UCSD-AML1 (cell line): Measurements from ENCODE around the gene PIEZO2.

ENCODE experiments used
- DNase-seq: peaks from one replicate; lab custom pipeline; 2025; ENCODE audit not compliant: unreplicated experiment; lab: John Stamatoyannopoulos, UW

PIEZO2 gene

GRCh38 chr18:11031966-11032365 lies 117.4 kb downstream of the PIEZO2 start:
- DNase-seq = no peak

GRCh38 chr18:11029021-11029420 lies 120.3 kb downstream of the PIEZO2 start:
- no peak for DNase-seq

DNA sequence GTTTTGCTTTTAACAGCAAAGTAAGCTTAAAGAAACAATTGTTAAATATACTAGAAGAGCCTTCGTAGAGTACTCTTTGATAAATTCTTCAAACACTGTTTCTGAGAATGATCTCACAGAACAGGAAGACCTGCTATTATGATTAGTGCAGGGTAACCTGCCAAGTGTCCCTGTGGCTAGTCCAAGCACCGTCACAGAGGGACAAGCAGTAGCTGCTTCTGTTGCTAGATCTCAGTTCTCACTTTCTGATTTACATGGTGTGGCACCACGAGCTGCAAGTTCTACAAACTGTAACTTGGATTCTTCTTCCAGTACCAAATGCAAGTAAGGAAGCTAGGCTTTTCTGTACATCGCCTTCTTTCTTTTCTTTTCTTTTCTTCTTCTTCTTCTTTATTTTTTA lies 121.5 kb downstream of the PIEZO2 start:
- DNase-seq = no peak

DNA sequence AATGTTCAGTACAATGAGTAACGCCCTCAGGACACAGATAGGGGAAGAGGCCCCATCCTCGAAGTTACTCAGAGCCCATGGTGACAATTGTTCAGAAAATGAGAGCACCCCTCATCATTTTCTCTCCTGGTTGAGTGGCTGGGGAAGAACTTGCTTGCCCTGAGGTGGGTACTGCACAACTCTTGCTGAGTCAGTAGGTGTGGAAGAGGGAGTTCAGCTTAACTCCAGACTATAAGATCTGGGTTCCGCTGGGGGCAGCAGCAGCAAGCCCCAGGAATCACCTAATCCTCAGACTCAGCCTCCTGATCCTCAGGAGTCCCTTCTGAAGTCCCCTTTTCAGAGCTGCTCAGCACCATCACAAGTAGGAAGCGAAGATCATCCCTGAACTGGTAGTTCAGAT lies 123.7 kb downstream of the PIEZO2 start:
- DNase-seq = no peak

DNA sequence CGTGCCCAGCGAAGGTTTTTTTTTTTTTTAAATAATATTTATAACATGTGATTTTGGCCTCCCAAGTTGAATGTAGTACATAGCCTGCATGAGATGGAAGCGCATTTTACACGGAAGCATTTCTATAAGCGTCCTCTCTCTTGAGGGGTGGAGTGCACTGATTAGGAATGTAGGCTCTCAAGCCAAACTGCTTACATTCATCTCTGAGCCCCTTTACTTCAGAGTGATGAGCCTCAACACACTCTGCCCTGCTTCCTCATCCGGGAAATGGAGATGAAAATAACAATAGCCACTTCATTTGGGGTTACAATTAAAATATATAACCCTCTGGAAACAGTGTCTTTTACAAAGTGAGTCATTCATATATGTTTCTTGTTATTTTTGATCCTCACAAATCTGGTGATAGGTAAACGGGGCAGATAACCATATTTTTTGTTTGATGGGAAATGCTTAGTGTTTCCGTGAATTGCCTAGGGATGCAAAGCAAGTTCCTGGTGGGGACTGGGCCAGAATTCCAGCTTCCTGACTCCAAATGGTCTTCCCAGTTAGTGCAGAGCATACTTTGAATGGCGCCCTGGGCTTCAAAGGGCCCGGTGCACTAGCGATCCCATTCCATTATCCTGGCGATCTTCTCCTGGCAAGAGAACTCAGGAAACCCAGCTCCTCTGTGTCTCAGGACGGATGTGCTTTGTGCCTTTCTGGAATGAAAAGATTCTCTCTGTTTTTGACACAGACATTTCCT lies 124.3 kb downstream of the PIEZO2 start:
- DNase-seq = no peak

DNA sequence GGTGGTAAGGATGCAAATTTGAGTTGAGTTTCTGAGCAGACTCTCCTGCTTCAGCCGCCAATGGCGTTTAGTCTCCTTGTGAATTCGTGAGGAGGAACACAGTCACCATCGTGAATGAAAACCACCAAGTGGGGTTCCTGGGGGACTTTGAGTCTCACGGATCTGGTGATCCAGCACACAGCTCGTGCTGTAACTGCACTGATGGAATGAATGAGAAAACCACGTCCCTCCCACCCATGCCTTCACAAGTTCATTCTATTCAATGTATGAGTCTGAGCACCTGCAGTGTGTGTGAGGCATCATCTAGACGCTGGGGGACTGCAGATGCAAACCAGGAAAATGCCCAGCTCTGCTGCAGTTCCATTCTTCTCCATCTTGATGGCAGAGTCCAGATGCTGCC lies 127.9 kb downstream of the PIEZO2 start:
- DNase-seq = no peak

DNA sequence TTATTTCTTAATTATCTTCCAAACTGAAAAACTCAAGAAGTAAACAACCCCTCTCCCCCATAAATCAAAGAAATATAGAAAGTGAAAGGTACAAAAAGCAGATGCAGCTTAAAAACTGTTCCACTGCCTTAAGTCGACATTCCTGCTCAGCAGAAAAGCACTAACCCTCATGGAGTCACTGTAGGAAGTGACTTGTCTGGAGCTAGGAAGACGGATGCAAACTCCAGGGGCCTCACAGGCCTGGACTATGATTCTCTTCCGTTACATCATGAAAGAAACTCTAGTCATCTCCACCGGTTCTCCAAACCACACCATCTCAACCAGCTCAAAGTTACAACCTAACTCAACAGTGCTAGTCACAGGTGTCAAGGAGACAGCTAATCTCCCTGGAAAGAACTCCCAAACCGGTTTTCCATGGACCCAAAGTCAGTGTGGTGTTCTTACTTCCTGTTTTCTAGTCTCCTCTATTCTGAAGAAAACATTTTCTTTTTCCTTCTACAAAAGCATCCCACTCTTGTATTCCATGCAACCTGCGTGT lies 128.4 kb downstream of the PIEZO2 start:
- no peak for DNase-seq

GRCh38 chr18:11020161-11020853 lies 129.1 kb downstream of the PIEZO2 start:
- DNase-seq = no peak

DNA sequence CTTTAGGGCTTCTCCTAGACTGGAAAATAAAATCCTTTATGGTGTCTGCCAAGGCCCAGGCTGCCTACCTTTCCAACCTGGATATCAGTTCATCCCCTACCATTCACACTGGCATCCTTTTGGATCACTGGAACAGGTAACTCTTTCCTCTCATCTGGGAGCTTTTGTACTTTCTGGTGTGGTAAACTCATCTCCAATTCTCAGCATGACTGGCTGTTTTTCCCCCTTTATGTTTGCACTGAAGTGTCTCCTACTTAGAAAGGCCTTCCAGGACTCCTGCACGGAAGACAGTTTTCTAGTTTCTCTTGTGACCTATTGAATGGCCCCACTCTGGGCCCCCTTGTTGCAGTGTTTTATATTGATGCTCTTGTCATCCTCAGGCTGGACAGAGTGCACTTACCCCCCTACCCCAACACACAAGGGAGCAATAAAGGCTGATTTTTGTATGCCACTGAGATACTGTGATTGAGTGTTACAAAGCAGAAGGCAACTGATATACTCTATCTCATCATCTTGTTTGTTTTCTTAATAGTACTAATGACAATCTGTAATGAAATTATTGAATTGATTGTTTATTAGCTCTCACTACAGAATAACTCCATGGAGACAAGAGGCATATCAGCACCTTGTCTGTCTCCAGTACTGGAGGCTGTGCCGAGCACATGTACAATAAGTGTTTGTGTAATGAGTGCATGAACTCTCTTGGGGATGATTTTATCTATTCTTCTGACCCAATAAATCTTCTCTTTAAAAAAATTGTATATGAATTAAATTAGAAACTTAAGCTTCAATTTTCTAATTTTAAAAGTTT lies 129.9 kb downstream of the PIEZO2 start:
- DNase-seq = no peak

DNA sequence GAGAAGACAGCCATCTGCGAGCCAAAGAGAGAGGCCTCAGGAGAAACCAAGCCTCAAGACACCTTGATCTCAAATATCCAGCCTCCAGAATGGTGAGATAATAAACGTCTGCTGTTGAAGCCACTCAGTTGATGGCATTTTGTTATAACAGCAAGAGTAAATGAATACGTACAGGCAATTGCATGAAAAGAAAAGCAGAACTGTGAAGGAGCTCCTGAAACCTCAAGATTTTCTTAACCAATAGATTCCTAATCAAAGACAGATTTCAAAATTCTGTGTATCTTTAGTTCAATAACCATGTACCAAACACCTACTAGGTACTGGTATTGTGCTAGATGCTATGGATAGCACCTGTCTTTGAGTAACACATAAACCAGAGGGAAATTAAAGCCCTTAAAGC lies 139.5 kb downstream of the PIEZO2 start:
- no peak for DNase-seq

DNA sequence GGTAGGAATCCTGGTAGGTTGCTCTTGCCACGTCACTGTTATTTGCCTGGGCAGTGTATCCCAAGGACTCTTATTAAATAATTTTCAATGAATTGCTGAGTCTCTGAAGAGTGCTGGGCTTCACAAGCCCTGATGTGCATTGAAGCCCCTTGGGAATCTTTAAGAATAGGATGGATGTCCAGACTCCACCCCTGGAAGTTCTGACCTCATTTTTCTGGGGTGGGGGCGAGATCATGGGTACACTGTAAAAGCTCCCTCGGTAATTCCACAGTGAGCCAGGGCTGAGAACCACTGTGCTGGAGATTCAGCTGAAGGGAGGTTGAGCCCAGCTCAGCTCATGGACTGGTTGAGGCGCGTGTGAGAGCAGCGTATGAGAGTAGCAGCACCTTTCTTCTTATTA lies 140.2 kb downstream of the PIEZO2 start:
- no peak for DNase-seq

GRCh38 chr18:11008505-11008904 lies 140.9 kb downstream of the PIEZO2 start:
- no peak for DNase-seq

DNA sequence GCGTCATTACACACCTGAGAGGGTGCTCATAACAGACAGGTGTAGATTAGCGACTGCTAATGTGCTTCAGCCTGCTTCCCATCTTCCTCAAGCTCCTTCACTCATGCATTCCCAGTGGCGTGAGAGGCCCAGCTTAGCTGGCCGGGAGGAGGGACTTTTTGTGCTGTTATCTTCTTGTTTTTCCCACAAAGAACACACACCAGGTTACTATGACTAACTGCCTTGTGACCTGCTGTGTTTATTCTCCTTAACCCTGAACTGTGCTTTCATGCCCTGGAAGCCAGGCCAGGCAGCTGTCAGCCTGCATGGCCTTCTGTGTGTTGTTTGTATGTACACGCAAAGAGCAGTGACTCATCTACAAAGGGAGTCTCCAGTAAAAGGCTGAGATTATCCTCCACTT lies 143.8 kb downstream of the PIEZO2 start:
- no peak for DNase-seq

GRCh38 chr18:11004951-11005350 lies 144.4 kb downstream of the PIEZO2 start:
- DNase-seq = no peak

DNA sequence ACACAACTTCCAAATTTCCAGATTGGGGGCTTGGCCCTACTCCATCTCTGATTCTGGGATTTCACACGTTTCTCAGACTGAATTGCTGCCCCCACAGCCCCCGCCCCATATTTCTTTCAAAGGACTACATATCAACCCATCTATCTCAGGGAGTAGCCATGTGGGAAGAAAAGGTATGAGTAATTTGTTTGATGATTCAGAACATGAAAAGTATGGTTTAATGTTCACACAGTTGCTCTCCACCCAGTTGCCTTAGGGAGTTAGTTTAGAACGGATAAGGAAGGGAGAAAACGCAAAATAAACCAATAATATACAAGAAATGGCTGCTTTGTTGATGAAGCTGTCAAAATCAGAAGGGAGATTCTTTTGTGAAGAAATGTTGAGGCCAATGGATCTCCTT lies 145.1 kb downstream of the PIEZO2 start:
- no peak for DNase-seq

DNA sequence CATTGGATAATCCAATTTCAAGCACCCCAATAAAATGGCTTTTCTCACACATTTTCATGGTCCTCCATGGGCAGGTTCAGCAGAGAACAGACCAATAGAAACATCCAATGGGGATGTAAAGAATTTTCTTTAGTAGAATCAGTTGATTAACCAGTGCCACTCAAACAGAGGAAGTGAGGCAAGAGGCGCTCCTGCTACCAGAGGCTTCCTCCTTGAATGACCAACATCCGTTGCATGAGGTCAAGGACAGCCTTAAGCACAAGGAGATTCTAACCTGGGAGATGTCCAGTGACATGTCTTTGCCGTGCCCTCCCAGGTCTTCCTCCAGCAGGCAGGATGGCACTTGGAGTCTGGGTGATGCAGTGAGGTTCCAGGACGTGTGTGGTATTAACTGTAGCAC lies 146.6 kb downstream of the PIEZO2 start:
- DNase-seq = no peak

DNA sequence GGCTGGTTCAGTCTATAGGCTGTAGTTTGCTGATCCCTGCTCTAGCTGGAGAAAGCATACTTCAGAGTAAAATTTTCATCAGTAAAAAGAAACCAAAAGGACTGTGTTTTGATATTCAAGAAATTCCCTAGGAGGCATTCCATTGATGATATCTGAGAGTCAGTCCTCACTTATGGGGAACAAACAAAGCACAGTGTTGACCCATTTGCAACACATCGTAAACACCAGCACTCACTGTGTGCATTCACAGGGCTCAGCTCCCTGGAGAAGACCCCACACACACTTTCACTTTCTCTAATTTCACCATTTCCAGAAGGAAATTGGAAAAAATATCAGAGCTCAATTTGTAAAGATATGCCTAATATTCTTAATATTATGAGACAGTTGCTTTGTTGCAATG lies 147.1 kb downstream of the PIEZO2 start:
- DNase-seq = no peak

GRCh38 chr18:11000071-11000470 lies 149.3 kb downstream of the PIEZO2 start:
- DNase-seq = no peak

DNA sequence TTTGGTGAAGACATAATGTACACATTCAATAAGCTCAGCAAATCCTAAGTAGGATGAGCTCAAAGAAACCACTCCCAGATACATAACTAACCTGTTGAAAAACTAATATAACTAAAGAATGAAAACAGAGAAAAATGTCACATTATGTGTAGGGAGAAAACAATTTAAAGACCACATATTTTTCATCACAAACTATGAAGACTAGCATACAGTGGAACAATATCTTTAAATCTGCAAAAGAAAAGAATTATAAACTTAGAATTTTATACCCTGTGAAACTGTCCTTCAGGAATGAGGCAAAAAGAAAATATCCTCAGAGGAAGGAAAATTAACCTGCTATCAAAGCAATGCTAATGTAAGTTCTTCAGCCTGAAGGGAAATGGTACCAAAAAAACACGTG lies 151.5 kb downstream of the PIEZO2 start:
- no peak for DNase-seq

- no peak for DNase-seq
Measured at GRCh38 chr18:10995550-10995949, 153.8 kb downstream of the PIEZO2 start.

GRCh38 chr18:10989486-10989885 lies 159.9 kb downstream of the PIEZO2 start:
- no peak for DNase-seq

GRCh38 chr18:10985689-10986088 lies 163.7 kb downstream of the PIEZO2 start:
- no peak for DNase-seq
